ENCODE data around the gene TPRG1L. TPM values are rescaled to one million over a fixed set of nuclear protein-coding genes. Genes with fewer than 3 reads are reported as not detected.
"Not testable (repeated sequence)": the region's sequence is repeated elsewhere in the genome, so short reads cannot be mapped to it uniquely, and the experiment has no call there.

The TPRG1L gene
- total RNA-seq, 2 donors from 2014 or later: 27.4 to 37.6 TPM

DNA sequence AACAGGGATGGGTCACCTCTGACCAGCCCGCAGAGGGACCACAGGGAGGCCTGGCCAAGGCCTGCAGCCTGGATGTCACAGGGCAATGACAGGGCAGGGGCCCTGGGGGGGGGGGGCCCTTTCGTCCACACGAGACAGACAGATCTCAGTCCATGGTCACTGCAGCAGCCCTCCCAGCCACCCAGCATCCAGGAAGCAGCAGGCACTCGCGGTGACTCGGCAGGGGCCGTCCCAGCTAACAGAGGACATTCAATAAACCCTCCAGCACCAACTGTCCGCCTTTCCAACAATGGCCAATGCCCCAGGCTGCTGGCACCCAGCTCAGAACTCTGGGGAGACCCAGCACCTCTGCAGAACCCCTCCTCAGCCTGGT, 46.4 kb upstream of the TPRG1L start:
- DNase-seq (ENCODE audit: low spot score) (no peak), ATAC-seq (ENCODE audit: insufficient number of reproducible peaks, low FRiP score, low read depth) (no peak)
- Histone ChIP-seq H3K36me3 (no peaks in the 10 kb centered on the region), H3K9me3 (no peaks in the 10 kb centered on the region), H3K27me3 (replicated peaks; ENCODE audit: insufficient read depth) (no peaks in the 10 kb centered on the region), H3K4me1 (ENCODE audit: control insufficient read depth in 1 of 2, low read depth in 2 of 2) (peaks cover 14 to 26% of the 10 kb centered on the region in 2 donors), H3K4me3 (no peak overlapping the region), H3K27ac (peak overlapping the region in 1 of 2 donors; percentile 44)
- TF ChIP-seq, protein P1, sequence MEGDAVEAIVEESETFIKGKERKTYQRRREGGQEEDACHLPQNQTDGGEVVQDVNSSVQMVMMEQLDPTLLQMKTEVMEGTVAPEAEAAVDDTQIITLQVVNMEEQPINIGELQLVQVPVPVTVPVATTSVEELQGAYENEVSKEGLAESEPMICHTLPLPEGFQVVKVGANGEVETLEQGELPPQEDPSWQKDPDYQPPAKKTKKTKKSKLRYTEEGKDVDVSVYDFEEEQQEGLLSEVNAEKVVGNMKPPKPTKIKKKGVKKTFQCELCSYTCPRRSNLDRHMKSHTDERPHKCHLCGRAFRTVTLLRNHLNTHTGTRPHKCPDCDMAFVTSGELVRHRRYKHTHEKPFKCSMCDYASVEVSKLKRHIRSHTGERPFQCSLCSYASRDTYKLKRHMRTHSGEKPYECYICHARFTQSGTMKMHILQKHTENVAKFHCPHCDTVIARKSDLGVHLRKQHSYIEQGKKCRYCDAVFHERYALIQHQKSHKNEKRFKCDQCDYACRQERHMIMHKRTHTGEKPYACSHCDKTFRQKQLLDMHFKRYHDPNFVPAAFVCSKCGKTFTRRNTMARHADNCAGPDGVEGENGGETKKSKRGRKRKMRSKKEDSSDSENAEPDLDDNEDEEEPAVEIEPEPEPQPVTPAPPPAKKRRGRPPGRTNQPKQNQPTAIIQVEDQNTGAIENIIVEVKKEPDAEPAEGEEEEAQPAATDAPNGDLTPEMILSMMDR (IDR thresholded peaks at IDR 0.05): no peak

DNA sequence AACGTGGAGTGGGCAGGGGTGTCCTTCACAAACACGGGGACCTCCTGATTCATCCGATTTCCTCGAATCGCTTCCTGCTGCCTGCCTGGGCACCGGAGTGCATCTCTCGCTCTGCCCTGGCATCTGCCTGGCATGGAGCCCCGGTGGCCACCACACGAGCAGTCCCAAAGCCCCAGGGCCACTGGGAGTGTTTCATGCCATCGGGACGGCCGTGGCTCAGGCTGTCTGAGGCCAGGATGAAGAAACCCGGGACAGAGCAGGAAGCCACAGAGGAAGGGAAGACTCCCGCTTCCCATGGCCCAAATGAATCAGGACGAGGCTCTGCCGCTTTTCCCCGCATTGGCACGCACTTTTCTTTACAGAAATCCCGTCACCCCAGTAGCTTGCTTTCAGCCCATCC, 45.9 kb upstream of the TPRG1L start:
- TF ChIP-seq, protein P1 (IDR thresholded peaks at IDR 0.05): no peak
- no peak for ATAC-seq (ENCODE audit: insufficient number of reproducible peaks, low FRiP score, low read depth)

DNA sequence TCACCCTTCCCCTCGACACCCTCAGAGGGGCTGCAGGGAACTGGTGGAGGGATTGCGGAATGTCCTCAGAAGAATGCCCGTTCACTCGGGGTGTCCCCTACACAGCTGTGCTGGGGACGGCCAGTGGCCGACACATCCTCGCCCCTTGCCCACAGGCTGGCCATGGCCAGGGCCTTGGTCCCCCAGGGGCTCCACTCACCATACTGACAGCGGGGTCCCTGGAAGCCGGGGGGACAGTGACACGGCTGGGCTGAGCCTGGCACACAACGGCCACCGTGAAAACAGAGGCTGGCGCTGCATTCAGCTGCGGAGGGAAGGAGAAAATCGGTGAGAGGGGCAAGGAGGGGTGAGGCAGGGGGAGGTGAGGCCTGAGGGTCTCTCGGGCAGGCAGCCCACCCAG, 45.2 kb upstream of the TPRG1L start:
- Histone ChIP-seq H3K27me3 (replicated peaks; ENCODE audit: insufficient read depth) (no peaks in the 10 kb centered on the region), H3K27ac (no peak overlapping the region), H3K4me1 (ENCODE audit: control insufficient read depth in 1 of 2, low read depth in 2 of 2) (peaks cover 9 to 17% of the 10 kb centered on the region in 2 donors), H3K36me3 (no peaks in the 10 kb centered on the region), H3K4me3 (no peak overlapping the region), H3K9me3 (no peaks in the 10 kb centered on the region)
- ATAC-seq (ENCODE audit: insufficient number of reproducible peaks, low FRiP score, low read depth) (no peak), DNase-seq (ENCODE audit: low spot score) (no peak)
- TF ChIP-seq, protein P1 (IDR thresholded peaks at IDR 0.05): no peak

More for the DNA sequence above, 45.9 kb upstream of the TPRG1L start:
- Histone ChIP-seq H3K36me3 (no peaks in the 10 kb centered on the region), H3K4me3 (no peak overlapping the region), H3K27me3 (replicated peaks; ENCODE audit: insufficient read depth) (no peaks in the 10 kb centered on the region), H3K27ac (no peak overlapping the region), H3K4me1 (ENCODE audit: control insufficient read depth in 1 of 2, low read depth in 2 of 2) (peaks cover 9 to 21% of the 10 kb centered on the region in 2 donors), H3K9me3 (no peaks in the 10 kb centered on the region)
- no peak for DNase-seq (ENCODE audit: low spot score)

DNA sequence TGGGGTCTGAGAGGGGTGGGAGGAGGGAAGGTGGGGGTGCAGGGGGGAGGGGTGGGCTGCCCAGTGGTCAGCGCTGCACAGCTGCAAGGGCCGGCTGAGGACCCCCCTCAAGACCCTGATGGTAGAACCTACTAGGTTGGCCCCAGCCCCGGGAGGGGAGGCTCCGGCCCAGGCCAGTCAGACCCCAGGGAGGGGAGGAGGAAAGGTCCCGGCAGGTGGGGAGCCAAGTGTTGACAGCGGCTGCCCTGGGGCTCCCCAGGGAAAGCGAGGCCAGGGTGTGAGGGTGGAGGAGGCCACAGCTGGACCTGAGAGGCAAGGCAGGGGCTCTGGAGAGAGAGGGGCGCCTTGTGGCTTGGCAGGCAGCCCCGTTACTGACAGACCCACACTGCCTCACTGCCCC, 44.6 kb upstream of the TPRG1L start:
- no peak overlapping the region for H3K27ac ChIP-seq
- H3K9me3 ChIP-seq: no peaks in the 10 kb centered on the region
- H3K4me3 ChIP-seq: no peak overlapping the region
- no peaks in the 10 kb centered on the region for H3K27me3 ChIP-seq (replicated peaks; ENCODE audit: insufficient read depth)
- peaks cover 9 to 17% of the 10 kb centered on the region in 2 donors for H3K4me1 ChIP-seq (ENCODE audit: control insufficient read depth in 1 of 2, low read depth in 2 of 2)
- no peak for ATAC-seq (ENCODE audit: insufficient number of reproducible peaks, low FRiP score, low read depth)
- TF ChIP-seq, protein P1 (IDR thresholded peaks at IDR 0.05): no peak
- no peaks in the 10 kb centered on the region for H3K36me3 ChIP-seq
- no peak for DNase-seq (ENCODE audit: low spot score)

DNA sequence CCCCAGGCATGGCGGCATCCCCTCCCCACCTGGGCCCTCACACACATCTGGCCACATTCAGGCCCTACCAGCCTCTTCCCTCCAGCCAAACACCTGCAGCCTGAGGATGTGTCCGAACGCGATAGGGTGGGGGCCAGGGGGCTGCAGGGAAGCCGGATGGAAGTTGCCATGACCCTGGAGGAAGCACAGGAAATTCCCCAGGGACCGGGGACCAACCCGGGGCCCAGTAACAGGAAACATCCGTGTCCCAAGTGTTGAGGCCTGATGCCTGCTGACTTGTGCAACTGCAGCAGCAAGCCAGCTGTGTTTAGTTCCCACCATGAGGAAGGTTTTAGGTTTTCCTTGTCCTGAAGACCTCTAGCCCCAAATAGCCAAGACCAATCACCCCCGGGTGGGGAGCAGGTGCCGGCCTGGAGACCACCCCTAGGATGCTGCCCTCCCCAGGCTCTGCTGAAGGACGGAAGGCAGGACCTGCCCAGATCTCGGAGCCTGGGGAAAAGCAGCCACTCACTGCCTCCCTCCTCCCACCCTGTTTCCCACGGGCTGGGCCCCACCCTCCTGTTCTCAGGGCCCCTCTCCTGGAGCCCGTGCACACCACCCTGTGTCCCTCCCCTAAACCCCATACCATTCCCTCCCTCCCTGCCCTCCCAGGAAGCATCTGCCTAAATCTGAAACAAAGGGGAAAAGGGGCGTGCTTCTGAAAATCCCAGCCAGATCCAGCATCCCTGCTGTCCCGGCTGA, 43.3 kb upstream of the TPRG1L start:
- no peak for ATAC-seq (ENCODE audit: insufficient number of reproducible peaks, low FRiP score, low read depth)
- TF ChIP-seq, protein P1 (IDR thresholded peaks at IDR 0.05): no peak

DNA sequence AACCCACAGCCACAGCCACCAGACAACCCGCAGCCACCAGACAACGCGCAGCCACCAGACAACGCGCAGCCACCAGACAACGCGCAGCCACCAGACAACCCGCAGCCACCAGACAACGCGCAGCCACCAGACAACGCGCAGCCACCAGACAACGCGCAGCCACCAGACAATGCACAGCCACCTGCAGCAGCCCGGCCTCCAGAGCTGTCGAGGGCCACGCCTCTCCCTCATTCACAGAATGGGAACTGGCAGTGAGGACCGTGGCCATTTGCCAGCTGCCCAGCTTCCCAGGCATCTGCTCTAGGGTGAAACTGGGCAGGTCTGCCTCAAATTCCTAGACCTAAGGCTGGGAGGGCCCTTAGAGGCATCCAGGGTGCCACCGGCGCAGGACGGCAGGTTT, 41.1 kb upstream of the TPRG1L start:
- H3K27ac ChIP-seq; H3K9me3 ChIP-seq; H3K4me3 ChIP-seq; H3K4me1 ChIP-seq (ENCODE audit: control insufficient read depth in 1 of 2, low read depth in 2 of 2); H3K36me3 ChIP-seq; DNase-seq (ENCODE audit: low spot score); ATAC-seq (ENCODE audit: insufficient number of reproducible peaks, low FRiP score, low read depth); H3K27me3 ChIP-seq (replicated peaks; ENCODE audit: insufficient read depth): not testable (repeated sequence)

More for the DNA sequence above, 43.3 kb upstream of the TPRG1L start:
- DNase-seq (ENCODE audit: low spot score): no peak
- H3K27me3 ChIP-seq (replicated peaks; ENCODE audit: insufficient read depth): no peaks in the 10 kb centered on the region
- H3K4me3 ChIP-seq: no peak overlapping the region
- H3K27ac ChIP-seq: no peak overlapping the region
- H3K4me1 ChIP-seq (ENCODE audit: control insufficient read depth in 1 of 2, low read depth in 2 of 2): peaks cover 9 to 17% of the 10 kb centered on the region in 2 donors
- H3K9me3 ChIP-seq: no peaks in the 10 kb centered on the region
- no peaks in the 10 kb centered on the region for H3K36me3 ChIP-seq

Data from thoracic aorta (tissue), 2 donors.